DMS 273 (cell line): ENCODE data around the gene NKX3-2.
A peak's percentile ranks its signal among the peaks of the same experiment; 100 is the strongest.
"Not testable (repeated sequence)": the region's sequence is repeated elsewhere in the genome, so short reads cannot be mapped to it uniquely, and the experiment has no call there.

Experiments
- DNase-seq: peaks from one replicate; lab custom pipeline; 2025; ENCODE audit not compliant: unreplicated experiment; lab: John Stamatoyannopoulos, UW

The NKX3-2 gene

DNA sequence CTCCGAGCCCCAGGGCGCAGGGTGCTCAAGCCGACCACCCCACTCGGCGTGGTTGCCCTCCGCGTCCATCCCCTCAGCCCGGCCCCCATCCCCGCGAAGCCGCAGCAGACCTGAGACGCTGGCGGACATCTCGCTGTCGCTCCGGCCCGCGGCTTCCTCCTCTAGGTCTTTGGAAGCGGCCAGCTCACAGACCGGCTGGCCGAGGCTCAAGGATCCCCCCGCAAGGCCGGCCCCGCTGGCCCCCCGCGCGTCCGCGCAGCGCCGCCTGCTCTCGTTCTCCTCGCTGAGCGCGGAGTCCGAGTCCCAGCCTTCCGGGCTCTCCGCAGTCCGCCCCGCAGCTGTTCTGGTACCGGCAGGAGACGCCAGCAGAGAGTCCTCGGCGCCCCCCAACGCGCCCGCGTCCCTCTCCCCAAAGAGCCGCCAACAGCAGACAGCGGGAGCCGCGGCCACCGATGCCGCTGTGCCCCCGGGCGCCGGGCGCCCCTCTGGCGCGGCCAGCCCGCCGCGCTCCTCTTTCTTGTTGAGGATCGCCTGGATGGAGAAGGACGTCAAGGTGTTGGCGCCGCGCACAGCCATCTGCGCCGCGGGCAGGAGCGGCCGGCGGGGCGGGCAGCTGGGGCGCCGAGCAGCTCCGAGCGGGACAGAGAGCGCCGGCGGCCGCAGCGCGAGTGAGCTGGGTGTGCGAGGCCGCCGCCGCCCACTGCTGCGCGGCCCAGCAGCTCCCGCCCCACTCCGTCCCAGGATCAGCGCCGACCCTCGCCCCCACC lies at the start of gene NKX3-2:
NKX3-2 (minus strand) TSS at position 670 of the 767 bp plus-strand sequence; CDS start at position 576, 94 bp downstream.
- DNase-seq = peak; percentile 64

DNA sequence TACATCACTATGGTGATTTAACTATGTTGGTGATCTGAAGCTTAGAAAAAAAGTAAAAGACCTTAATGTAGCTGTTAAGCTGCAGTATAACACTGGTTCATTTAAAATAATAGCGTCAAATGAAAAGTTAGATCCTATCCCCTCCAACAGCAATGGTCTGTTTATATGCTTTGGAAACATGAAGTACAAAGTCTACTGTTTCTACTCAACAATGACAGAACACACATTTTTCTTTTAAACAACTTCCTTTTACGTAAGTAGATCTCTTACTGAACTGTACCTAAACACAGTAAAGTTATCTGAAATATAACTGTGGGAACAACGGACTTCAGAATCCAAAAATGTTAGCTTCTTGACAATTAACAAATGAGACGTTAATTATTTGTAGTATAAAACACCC lies 47.9 kb upstream of the NKX3-2 start:
- DNase-seq = no peak

DNA sequence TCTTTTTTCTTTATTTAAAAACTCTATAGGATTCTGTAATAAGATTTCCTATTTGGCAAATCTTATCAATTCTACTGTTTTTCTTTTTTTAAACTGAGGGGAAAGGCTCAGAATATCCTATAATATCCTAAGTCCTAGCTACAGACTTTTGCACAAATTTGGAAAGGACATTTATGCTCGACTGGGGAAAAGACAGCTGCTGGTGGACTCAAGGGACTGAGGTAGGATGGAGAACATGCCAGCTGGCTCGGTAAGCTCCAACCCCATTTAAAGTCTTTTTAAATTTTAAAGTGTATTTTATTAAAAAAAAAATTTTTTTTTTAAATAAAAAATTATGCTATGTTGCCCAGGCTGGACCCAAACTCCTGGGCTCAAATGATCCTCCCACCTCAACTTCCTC lies 46.5 kb upstream of the NKX3-2 start:
- DNase-seq = peak; percentile 0

DNA sequence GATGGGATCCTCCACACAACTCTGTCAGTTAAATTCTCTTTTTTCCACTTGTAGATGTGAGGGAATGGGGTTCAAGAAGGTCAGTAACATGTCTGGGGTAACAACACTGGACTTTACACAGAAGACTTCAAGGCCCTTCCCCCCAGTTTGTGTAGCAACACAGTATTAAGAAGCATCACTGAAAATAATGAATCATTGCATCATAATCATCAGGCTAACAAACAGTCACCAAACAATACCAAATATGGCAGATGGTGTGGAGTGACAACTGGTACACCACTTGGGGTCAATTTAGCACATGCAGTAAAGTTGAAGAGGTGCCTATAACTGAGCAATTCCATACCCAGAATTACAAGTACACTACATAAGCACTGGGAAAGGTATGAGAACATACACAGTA lies 44.6 kb upstream of the NKX3-2 start:
- no peak for DNase-seq

DNA sequence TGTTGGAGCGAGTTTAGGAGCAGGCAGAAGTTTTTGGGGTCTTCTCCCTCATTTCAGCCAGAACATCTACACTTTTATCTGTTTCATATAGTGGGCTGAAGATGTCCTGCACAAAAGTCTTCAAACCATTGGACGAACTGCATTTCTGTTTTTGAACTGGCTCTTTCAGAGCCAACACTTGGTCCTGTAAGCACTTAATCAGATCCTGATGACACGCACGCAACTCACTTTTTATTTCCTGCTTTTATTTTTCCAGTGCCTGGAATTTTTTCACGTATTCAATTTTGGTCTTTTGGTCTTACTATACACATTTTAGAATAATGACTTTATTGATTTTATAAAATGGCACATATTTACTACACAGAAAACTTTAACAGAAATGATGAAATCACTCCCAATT lies 40.2 kb upstream of the NKX3-2 start:
- DNase-seq = no peak

DNA sequence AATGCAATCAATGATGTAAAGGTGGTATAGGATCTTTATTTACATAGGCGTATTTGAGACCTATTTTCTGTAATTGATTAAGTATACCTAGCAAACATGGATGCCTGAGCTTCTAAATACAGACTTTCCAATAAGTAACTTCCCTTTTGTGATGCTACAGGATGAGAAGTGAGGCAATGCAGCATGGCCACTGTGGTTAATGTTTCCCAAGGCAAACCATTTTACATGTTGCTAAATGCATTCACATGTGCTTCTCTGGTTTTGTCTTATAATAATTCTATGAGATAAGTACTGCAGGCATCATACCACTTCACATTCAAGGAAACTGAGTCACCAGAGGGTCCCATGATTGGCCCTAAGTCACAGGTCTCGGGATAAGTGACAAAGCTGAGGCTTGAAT lies 35.7 kb upstream of the NKX3-2 start:
- DNase-seq = no peak

DNA sequence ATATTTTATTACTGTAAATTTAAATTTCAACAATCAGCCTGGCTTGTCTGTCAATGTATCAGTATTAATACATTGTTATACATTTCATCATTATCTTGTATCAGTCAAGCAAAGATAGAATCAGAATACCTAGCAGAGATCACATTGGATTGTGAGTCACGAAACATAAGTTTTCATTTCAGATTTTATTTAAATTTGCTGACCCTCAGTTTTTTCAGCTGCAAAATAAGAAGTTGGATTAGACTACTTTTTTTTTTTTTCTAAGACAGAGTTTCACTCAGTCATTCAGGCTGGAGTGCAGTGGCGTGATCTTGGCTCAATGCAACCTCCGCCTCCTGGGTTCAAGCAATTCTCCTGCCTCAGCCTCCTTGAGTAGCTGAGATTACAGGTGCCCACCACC lies 33.4 kb upstream of the NKX3-2 start:
- no peak for DNase-seq

DNA sequence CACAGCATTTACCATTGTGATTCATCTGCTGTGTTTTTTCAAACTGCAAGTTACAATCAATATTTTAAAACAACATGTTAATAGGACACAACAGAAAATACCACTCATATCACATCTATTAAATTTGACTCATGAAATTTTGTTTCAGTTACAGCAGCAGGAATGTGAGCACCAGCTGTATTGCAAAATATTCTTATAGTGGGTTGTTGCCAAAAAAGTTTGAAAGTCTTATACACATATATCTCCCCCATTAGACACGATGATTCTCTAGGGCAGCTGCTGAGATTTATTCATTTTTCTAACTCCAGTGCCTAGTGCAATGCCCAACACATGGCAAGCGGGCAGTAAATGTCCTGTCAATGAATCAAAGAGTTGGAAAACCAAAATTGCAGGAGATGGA lies 26.6 kb upstream of the NKX3-2 start:
- DNase-seq = no peak

DNA sequence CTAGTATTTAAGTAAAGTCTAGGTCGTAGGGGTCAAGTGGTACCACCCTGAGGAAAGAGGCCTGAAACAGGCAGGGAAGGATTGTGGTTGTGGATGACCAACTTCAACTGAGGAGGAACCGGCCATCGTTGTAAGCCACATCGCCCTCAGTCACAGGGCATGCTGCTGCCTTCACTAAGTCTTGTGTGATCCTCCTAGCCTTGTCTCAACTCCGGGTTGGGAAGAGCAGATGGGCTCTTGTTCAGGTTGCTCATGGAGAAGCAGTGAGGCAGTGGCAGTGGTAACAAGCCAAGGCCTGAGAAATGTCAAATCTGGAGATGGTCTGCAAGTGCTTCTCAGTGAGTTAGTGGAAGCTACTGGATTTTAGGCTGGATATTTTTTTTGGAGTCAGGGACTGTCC lies 22.8 kb upstream of the NKX3-2 start:
- DNase-seq = no peak

DNA sequence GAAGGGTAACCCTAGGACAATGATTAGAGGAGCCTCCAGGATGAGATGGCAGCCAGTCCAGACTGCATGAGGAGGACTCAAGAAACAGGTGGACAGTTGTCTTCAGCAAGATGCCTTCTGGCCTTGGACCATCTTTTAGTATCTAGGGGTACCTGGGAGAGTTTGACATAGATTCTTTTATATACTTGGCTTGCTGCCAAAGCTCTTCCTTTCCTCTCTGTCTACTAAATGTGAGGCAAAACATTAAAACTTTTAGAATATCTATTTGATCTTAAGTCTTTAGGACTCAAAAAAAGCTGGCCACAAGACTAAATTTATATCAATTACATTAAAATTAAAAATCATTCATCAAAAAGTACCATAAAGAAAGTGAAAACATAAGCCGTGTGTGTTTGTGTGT lies 18.6 kb upstream of the NKX3-2 start:
- no peak for DNase-seq

DNA sequence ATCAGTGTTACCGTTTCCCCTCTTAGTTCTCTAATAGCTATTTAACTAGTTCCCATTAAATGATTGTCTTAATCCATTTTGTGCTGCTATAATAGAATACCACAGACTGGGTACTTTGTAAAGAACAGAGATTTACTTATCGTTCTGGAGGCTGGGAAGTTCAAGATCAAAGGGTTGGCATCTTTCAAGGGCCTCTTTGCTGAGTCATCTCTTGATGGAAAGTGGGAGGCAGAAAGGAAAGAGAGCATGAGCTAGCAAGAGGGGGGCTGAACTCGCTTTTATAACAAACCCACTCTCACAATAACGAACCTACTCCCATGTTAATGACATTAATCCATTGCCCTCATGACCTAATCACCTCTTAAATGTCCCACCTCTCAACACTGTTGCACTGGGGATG lies 17.4 kb upstream of the NKX3-2 start:
- DNase-seq = no peak

DNA sequence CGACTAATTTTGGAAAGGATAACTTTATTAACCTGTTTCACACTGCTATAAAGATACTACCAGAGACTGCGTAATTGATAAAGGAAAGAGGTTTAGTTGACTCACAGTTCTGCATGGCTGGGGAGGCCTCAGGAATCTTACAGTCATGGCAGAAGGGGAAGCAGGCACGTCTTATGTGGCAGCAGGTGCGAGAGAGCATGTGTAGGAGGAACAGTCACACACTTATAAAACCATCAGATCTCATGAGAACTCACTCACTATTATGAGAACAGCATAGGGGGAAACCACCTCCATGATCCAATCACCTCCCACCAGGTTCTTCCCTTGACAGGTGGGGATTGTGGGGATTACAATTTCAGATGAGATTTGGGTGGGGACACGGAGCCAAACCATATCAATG lies 15.8 kb upstream of the NKX3-2 start:
- DNase-seq = not testable (repeated sequence)

DNA sequence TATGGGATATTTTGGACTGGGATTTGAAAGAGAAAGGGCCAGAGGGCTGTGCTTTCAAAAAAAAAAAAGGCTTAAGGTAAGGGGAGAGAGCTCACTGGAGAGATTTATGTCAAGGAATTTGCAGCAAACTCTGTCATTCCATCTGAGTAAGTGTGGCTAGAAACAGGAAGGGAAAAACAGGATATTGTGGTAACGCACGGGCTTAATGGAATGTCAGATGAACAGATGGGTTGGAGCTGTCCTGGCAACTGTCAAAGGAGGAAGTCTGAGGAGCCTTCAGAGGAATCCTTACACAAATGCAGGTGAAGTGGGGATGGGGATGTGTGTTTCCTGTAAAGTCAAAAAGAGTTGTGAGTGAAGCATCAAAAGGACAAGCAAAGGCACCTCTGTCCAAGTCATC lies 15.1 kb upstream of the NKX3-2 start:
- no peak for DNase-seq

DNA sequence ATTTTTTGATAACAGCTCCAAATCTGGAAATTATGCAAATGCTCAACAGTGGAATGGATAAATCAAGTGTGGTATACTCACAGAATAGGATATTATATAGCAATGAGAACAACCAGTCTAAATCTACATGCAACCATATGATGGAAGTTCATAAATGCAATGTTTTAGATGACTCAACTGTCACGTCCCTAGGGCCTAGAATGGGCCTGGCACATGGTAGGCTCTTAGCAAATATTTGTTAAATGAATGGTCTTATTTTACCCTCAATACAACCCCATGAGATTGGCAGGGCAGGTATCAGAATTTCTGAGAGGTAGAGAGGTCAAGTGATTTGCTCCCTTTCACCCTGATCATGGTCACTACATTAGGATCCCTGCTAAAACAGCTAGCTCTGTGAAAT lies 14.6 kb upstream of the NKX3-2 start:
- no peak for DNase-seq

DNA sequence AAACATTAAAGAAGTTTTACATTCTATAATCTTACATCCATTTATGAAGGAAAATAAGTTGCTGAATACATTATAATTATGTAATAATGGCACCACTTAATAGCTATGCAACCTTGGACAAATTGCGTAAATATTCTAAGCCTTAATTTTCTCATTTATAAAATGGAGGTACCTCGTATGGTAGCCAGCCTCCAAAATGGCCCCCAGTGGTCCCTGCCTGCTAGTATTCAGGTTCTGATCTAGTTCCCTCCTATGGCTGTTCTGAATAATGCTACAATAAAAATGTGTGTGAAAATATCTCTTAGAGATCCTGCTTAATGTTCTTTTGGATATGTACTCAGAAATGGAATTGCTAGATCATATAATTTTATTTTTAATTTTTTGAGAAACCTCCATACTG lies 11.0 kb upstream of the NKX3-2 start:
- no peak for DNase-seq

DNA sequence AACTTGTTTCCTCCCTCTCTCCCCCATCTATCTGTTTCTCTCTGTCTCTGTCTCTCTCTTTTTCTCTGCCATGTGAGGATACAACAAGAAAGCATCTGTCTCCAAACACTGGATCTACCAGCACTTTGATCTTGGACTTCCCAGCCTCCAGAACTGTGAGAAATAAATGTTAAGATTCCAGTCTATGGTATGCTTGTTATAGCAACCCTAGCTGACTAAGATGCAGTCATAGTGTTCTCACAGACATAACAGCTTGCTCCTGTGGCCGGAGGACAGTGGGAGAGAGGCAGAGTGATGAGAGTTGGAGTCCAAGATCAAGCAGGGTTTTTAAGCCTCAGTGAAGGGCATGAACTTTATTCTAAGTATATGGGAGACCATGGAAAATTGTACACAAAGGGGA lies 8.8 kb upstream of the NKX3-2 start:
- no peak for DNase-seq

DNA sequence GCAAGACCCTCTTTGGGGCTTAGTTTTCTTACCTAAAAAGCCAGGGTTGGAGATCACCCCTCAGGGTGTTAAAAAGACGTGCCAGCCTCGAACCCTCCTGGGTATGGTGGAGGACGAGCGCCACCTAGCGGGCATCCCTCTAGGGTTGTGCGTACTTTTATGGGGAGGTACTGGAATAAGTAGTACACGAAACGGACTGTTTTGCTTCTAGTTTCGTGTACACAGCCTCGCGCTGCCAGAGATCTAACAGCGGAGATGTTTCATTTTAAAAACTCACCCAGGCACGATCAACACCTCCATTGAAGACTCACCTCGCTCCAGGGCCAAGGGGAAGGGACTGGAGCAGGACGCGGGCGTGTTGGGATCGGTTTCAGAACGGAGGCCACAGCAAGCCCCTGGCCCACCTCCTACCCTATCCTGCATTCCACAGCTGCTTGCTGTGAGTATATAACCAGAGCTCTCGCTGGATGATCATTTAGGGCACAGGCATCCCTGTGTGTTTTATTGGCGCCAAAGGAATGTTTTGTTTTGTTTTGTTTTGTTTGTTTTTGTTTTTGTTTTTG lies 4.8 kb upstream of the NKX3-2 start:
- peak; percentile 87 for DNase-seq

DNA sequence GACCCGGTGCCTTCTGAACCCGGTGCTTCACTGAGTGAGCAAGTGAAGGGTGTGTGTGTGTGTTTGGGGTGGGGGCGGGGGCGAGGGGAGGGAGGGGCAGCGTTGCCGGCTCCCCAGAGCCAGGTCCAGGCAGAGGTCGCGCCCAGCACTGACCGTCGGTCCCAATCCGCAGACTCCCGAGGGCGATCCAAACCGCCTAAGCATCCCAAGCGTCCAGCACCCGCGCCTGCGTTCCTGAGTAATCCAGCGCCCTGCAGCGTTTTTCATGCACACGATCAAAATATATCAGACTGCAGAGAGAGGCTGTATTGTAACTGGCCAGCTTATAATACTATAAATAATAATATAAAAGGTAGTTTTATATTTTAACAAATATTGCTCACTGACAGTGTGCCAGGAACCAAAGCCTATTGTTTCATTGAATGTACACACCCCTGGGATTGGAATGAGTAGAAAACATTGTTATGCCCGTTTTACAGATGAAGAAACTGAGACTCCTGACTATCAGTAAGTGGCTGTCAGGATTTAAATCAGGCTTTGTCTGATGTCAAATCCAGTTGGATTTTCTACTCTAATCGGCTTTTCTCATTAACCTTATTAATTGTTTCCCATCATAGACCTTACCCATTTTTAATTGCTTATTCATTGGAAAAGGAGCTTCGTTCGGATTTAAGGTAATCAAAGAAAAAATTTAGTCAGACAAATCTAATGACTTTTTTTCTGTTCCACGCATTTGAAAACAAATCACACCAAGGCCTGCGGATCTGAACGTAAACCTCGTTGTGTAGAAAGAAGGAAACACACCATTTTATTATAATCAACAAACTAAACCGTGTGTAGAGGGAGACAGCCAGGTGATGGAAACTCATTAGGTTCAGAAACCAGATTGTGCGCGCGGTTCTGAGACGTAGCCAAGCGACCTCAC lies 4.0 kb upstream of the NKX3-2 start:
- peak; percentile 16 for DNase-seq

DNA sequence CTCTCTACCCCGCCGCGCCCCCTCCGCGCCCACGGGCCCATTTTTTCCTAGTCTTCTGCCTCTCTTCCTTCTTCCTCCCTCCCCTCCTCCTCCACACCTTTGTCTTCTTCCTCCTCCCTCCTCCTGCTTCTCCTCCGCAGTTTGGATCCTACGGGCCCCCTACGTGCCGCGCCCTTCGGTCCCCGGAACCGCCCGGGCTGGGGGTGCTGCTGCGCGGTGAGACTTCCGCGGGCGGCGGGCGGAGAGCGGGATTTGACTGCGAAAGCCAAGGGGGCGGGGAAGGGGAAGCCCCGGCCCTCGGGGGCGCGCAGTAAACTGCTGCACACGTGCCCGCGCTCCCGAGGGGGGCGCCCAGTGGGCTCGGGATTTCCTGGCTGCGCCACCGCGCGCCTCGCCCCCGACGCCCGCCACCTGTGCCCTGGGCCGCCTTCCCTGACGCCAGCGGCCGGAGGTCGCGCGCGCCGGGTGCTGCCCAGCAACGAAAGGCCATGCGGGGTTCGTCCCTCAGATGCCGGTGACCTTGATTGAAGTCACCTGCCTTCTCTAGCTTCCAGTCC lies 3.3 kb upstream of the NKX3-2 start:
- peak; percentile 44 for DNase-seq

DNA sequence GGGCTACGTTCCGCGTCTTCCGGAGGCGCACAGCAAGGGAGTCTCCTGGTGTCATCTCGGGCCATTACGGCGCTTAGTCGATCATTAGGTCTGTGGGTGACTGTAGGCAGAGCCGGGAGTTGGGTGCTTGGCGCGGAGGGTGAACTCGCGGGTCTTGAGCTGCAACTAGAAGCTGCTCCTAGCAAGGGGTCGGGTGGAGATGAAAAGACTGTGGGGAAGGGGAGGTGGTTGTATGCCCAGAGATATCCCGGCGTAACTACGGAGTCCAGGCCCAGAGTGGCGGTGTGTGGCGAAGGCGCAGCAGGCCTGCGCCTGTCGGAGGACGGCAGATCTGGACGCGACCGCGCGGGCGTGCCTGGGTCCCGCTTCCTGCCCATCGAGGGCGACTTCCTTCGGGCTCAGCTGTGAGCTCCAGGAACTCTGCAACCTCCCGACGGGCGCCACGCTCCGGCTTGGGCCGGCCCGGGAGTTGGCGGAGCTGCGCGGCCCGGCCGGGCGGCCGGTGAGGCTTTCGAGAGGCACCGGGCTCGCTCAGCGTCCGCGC lies 2.7 kb upstream of the NKX3-2 start:
- DNase-seq = peak; percentile 37
